NCI-H187 treated with DMSO at 0.1 percent for 48 hours (cell line): ENCODE results near the gene FAF2.

Experiments
- DNase-seq: peaks from one replicate; lab custom pipeline; 2025; lab: John Stamatoyannopoulos, UW

Gene FAF2

GRCh38 chr5:176530983-176531901 lies 83.1 kb downstream of the FAF2 start:
- DNase-seq = no peak

DNA sequence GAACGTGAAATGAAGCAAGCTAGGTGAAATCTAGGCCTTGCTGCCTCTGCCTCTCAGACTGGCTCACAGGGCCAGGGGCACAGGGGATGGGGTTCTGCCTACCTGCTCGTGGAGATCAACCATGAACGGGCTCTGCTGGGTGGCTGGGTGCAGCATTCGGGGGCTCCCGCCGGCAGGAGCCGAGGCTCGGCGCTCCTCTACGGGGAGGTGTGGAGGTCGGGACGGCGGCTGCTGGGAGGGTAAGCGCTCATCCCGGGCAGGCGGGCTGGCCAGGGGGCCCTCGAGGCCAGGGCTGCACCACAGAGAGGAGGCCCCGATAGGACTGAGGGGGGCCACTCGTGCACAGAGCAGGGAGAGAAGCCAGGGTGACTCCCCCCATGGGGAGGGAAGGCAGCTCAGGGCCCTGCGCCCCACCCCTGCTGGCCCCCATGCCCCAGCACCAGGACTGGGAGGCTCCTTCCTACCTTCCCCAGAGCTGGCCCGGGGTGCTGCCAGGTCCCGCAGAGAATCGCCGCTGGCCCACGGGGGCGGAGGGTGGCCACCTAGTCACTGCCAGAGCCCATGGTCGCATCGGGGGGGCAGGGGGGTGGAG lies 83.8 kb downstream of the FAF2 start:
- no peak for DNase-seq

- DNase-seq = no peak
Observed at GRCh38 chr5:176532795-176533194, 84.6 kb downstream of the FAF2 start.

GRCh38 chr5:176533390-176533789 lies 85.2 kb downstream of the FAF2 start:
- DNase-seq = no peak

GRCh38 chr5:176533894-176534611 lies 85.9 kb downstream of the FAF2 start:
- DNase-seq = no peak

- no peak for DNase-seq
Observed at GRCh38 chr5:176534640-176535039, 86.5 kb downstream of the FAF2 start.

DNA sequence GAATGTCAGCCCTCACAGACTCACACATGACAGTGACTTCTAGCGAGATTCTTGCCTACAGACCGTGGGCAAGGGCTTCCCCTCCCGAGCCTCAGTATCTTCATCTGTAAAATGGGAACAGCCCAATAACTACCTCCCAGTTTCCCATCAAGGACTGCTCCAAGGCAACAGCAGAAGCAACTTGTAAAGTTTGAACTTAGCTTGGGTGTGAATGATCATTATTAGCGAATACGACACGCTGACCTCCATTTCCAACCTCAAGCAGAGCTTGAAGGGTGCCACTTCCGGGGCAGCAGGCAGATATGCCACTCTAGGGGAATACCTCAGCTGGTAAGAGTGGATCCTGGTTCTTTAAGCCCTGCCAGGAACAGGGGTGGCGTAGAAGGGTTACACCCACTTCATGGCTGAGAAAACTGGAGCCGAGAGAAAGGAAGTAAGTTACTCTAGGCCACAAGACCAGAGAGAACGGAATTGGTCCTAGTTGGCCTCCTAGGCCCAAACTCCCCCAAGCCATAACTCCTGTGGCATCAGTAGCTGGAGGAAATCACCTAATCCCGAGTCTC lies 87.0 kb downstream of the FAF2 start:
- no peak for DNase-seq

DNA sequence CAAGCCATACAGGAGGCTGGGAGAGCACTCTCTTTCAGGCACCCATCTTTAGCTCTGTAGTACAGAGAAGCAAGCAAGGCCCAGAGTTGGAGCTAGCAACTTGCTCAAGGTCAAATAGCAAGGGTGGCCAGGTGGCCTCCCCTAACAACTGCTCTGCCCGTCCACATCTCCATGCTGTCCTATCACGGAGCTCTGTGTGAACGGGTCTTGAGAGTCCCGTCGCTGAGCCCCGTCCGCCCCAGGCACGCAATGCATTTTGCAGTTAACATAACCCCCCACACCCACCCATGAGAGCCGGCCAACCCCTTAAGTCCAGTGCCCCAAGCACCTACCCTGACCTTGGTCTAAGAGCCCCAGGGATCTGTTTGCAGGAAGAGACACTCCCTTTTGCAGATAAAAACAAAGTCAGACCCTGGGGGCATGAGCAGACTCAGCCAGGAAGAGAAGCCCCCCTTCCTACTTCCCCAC lies 87.5 kb downstream of the FAF2 start:
- no peak for DNase-seq

DNA sequence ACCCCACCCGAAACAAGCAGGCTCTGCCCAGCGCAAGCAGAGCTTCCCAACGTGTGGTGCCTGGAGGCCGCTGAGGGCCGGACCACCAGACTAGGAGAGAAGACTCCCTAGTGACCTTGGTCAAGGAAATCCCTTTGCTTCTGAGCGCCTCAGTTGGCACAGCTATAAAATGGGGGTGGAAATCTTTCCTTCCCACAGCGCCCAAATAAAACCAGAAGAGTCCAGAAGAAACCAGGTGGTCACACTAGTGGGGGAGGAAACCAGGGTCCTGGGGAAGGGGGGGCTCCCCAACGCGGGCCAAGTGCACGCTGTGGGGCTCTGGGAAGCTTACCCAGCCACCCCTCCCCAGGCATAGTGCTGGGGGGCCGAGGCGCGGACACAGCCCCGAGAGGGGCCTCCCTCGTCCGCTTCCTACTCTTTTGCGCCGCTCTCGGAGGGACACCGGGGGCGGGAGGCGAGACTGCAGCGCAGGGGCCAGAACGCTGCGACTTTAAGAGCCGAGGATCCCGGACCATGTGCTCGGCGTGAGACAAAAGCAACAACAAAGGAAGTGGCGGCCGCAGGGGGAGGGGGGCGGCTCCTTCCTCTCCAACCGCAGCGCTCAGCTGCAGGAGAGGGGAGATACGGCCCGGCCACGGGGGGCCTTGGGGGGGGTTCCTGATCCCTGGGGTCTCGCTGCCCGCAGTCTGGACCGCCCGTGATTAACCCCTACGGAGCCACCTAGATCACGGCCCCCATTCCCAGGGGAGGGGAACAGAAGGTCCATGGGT lies 88.1 kb downstream of the FAF2 start:
- DNase-seq = no peak

DNA sequence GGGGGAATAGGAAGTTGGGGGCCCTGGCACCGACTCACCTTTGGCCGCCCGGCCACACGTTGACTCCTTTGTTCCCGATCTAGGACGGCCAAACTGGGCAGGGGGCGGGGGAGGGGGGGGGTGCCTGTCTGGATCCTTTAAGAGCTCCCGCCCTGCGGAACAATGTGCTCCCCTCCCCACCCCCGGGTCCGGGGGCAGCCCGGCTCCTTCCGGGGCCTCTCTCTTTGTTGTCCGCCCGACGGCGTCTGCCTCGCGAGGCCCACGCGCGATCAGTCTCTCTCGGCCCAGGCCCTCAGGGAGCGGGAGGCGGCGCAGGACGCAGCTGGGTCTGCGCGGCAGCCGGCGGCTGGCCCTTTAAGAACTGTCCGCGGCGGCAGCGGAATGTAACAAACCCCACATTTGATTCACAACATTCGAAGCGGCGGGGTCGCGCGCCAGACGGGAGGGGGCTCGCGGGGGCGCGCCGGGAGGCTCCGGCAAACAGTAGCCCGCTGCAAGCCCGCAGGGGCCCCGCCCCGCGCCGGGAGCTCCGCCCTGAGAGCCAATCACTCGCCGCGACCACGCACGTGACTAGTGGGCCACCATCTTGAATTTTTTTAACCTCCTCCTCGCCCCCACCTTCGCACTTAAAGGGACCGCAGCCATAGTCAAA lies 88.8 kb downstream of the FAF2 start, which contains the start of gene RNF44:
RNF44 (minus strand) TSS at position 501 of the 652 bp plus-strand sequence. CDS start 4,930 bp downstream, outside the sequence.
- peak; percentile 81 for DNase-seq

DNA sequence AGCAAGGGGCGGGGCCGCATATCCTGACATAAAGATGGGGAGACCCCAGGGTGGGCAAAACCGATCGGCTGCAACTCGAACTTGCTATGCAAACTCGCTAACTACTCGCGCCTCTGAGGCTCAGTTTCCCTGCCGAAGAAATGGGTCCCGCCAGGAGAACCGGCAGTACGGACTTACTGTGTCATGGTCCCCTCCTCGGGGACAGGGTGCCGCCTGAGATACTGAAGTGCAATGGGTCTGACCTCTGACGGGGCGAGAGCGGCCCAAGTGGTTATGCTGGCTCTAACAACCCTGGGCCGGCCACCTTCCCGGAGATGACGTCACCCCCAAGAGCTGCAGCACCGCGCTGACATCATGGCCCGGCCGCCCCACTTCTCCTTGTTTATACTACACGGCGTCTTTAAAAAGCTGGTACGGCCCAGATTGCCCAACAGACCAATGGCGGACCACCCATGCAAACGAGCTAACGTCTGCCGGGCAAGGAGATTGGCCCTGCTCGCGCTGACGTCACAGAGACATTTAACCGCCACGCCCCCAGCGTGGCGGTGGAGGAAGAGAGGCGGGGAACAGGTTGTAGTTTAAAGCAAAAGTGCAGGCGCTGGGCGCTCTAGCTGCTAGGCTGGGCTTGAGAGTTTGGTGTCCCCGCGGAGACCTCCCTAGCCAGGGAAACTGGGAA lies 89.5 kb downstream of the FAF2 start:
- peak; percentile 77 for DNase-seq

DNA sequence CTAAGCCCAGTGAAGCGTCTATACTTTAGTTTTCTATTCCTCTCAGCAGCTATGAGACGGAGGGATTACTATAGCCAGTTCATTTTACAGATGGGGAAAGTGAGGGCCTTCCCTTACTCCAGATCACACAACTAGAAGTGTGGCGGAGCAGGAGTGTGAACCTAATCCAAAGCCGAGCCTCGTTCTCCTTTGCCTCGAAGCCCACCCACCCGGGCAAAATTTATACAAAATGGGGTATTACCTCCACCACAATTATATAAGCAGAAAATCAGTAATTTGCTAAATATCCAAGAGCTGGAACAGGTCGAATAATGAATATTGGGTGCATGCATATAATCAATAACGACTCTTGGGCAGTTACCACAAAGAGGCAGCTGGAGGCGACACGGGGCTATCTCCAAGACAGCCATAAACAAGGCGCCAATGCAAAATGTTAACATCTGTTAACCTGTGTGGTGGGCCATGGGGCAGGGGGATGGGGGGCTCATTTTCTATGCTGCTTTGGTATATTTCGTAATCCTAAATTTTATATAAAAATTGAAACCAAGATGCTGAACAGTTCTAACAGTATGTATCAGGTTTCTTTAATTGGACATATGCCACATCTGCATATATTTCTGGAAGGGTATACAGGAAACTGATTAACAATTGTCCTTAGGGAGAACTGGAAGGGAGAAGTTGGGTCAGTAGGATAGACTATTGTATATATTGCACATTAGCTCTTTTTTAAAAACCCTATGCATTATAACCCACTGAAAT lies 90.2 kb downstream of the FAF2 start:
- no peak for DNase-seq

- no peak for DNase-seq
Observed at GRCh38 chr5:176538989-176539384, 90.8 kb downstream of the FAF2 start.

GRCh38 chr5:176540476-176540899 lies 92.3 kb downstream of the FAF2 start:
- DNase-seq = no peak

DNA sequence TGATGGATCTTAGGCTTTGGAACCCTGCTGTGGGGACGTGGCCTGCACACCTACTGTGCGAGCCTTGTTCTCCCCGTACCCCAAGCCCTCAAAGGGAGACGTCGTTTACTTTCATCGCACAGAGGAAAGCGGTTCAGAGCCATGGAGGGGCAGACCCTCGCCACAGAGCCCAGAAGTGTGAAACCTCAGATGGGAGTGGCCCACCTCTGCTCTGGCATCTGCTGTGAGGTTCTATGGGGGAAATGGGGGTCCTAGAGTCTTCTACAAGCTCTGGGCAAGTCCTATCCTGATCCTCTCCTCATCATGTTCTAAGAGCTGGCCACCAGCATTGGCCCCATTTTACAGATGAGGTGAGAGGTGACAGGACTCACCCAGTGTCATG lies 92.8 kb downstream of the FAF2 start:
- no peak for DNase-seq

DNA sequence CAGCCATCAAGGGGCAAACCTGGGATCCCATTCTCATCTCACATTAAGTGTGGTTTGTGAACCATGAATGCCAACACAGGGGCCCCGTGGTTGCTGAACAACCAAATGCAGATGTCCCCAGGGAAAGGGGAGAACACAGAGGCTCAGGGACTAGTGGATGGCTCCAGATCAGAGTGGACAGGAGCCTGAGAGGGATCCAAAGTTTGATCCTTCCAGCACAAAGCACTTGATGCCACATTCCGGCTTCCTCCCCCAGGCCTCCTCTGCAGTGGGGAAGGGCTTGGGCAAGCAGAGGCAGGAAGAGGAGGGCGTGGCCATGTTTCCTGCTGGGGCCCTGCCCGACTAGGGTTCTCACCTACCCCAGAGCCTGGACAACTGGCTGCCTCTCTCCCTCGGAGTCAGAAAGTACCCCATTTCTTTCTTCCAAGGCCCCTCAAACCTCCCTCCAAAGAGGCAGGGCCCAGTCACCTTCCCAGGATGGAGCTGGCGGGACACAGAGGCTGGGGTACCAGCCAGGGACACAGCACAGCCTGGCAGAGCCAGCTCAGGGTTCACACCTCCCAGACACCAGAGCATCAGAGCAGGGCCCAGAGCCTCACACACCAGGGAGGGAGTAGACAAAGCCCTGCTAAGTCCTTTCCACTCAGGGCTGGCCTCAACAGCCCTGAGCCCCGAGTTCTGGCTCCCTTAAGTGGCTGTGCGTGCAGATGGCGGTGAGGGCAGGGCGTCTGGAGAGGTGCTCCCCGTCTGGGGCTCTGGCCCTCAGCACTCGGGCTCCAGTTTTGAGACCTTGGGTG lies 93.4 kb downstream of the FAF2 start:
- no peak for DNase-seq

DNA sequence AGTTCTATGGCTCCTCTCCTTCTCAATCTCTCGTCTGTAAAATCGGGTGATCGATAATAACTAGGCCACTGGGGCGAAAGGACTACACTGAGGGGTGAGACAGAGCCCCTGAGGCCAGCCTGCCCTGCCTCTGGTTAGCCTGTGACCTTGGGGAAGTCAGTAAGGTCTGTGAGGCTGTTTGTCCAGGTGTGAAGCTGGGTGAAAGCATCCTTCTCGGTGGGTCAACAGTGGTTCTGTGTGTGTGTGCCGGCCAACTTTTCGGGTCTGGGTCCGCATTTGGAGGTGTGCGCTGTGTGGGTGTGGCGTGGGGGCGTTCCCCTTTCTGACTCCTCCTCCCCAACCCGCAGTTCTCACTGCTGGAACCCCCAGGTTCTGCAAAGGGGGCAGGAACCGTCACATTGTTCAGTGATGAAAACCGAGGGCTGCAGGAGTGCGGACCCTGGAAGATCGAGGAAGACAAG lies 94.0 kb downstream of the FAF2 start:
- DNase-seq = no peak

- DNase-seq = no peak
Observed at GRCh38 chr5:176542596-176543427, 94.6 kb downstream of the FAF2 start.
